ENCODE data around the gene PLD4.

- no peak for TF ChIP-seq POLR2AphosphoS5 (IDR thresholded peaks at IDR 0.05; ENCODE audit: low read depth, low read length)
- TF ChIP-seq, protein P1, sequence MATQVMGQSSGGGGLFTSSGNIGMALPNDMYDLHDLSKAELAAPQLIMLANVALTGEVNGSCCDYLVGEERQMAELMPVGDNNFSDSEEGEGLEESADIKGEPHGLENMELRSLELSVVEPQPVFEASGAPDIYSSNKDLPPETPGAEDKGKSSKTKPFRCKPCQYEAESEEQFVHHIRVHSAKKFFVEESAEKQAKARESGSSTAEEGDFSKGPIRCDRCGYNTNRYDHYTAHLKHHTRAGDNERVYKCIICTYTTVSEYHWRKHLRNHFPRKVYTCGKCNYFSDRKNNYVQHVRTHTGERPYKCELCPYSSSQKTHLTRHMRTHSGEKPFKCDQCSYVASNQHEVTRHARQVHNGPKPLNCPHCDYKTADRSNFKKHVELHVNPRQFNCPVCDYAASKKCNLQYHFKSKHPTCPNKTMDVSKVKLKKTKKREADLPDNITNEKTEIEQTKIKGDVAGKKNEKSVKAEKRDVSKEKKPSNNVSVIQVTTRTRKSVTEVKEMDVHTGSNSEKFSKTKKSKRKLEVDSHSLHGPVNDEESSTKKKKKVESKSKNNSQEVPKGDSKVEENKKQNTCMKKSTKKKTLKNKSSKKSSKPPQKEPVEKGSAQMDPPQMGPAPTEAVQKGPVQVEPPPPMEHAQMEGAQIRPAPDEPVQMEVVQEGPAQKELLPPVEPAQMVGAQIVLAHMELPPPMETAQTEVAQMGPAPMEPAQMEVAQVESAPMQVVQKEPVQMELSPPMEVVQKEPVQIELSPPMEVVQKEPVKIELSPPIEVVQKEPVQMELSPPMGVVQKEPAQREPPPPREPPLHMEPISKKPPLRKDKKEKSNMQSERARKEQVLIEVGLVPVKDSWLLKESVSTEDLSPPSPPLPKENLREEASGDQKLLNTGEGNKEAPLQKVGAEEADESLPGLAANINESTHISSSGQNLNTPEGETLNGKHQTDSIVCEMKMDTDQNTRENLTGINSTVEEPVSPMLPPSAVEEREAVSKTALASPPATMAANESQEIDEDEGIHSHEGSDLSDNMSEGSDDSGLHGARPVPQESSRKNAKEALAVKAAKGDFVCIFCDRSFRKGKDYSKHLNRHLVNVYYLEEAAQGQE (IDR thresholded peaks at IDR 0.05; ENCODE audit: insufficient read depth in 1 of 2, low read depth in 2 of 2, low read length in 2 of 2), result no peak
- TF ChIP-seq TAF1 (IDR thresholded peaks at IDR 0.05; ENCODE audit: borderline replicate concordance, insufficient read depth, low read length), result no peak
These were observed 23.8 kb upstream of the PLD4 start for GRCh38 chr14:104900639-104901512.
